ENCODE results near the gene MNAT1. TPM values are rescaled to one million over a fixed set of nuclear protein-coding genes. Genes with fewer than 3 reads are reported as not detected.

The MNAT1 gene
- total RNA-seq, 4 donors from 2014 or later, result 8.4 to 25.4 (median 16.7) TPM

- TF ChIP-seq CTCF (IDR thresholded peaks at IDR 0.05), result no peak
- no peak for TF ChIP-seq POLR2A (IDR thresholded peaks at IDR 0.05)
- intact Hi-C loops (cut with DNase I; ENCODE audit: low total_unique reads), result no loop called here
- no peak for DNase-seq (ENCODE audit: low spot score in 2 of 2)
- H3K4me3 ChIP-seq (ENCODE audit: low read depth, poor library complexity, severe bottlenecking), result no peak overlapping the region
Measured at GRCh38 chr14:60705100-60705499, 29.5 kb upstream of the MNAT1 start.

- TF ChIP-seq CTCF (IDR thresholded peaks at IDR 0.05) (no peak), POLR2A (IDR thresholded peaks at IDR 0.05) (no peak)
- 74 to 82% methylated on average over 3 of the region's 3 CpGs for WGBS, 2 donors
- intact Hi-C loops (cut with DNase I; ENCODE audit: low total_unique reads), result no loop called here
- no peak for DNase-seq (ENCODE audit: low spot score in 2 of 2)
- H3K4me3 ChIP-seq (ENCODE audit: low read depth, poor library complexity, severe bottlenecking), result no peak overlapping the region
Measured at GRCh38 chr14:60707858-60708257, 26.7 kb upstream of the MNAT1 start.

GRCh38 chr14:60710494-60710893 is 24.1 kb upstream of the MNAT1 start:
- no peak overlapping the region for H3K4me3 ChIP-seq (ENCODE audit: low read depth, poor library complexity, severe bottlenecking)
- intact Hi-C loops (cut with DNase I; ENCODE audit: low total_unique reads), result no loop called here
- no peak for DNase-seq (ENCODE audit: low spot score in 2 of 2)
- TF ChIP-seq CTCF (IDR thresholded peaks at IDR 0.05) (no peak), POLR2A (IDR thresholded peaks at IDR 0.05) (no peak)

- no peak for DNase-seq (ENCODE audit: low spot score in 2 of 2)
- TF ChIP-seq POLR2A (IDR thresholded peaks at IDR 0.05) (no peak), CTCF (IDR thresholded peaks at IDR 0.05) (no peak)
- 86 to 93% methylated on average over 6 of the region's 6 CpGs for WGBS, 2 donors
- no peak overlapping the region for H3K4me3 ChIP-seq (ENCODE audit: low read depth, poor library complexity, severe bottlenecking)
- intact Hi-C loops (cut with DNase I; ENCODE audit: low total_unique reads), result no loop called here
Measured at GRCh38 chr14:60713513-60713912, 21.0 kb upstream of the MNAT1 start.

GRCh38 chr14:60720391-60720790 is 14.2 kb upstream of the MNAT1 start:
- no peak overlapping the region for H3K4me3 ChIP-seq (ENCODE audit: low read depth, poor library complexity, severe bottlenecking)
- DNase-seq (ENCODE audit: low spot score in 2 of 2), result no peak
- intact Hi-C loops (cut with DNase I; ENCODE audit: low total_unique reads), result no loop called here
- TF ChIP-seq CTCF (IDR thresholded peaks at IDR 0.05), result no peak
- TF ChIP-seq POLR2A (IDR thresholded peaks at IDR 0.05), result no peak
- WGBS, 2 donors, result 92 to 100% methylated on average over 1 of the region's 1 CpG

- no peak for DNase-seq (ENCODE audit: low spot score in 2 of 2)
- TF ChIP-seq CTCF (IDR thresholded peaks at IDR 0.05) (no peak), POLR2A (IDR thresholded peaks at IDR 0.05) (no peak)
- intact Hi-C loops (cut with DNase I; ENCODE audit: low total_unique reads), result no loop called here
- 58 to 65% methylated on average over 4 of the region's 4 CpGs for WGBS, 2 donors
- H3K4me3 ChIP-seq (ENCODE audit: low read depth, poor library complexity, severe bottlenecking), result no peak overlapping the region
Measured at GRCh38 chr14:60720962-60721325, 13.6 kb upstream of the MNAT1 start.

Measured in lower leg skin (tissue), 4 donors.